NB4 (cell line): ENCODE results near the gene ABCC3.

ENCODE experiments used
- MYC ChIP-seq: IDR thresholded peaks from 2 replicates; pipeline ENCODE4 v1.6.1; 2011; ENCODE audit warnings: low read depth, low read length
- POLR2A ChIP-seq: IDR thresholded peaks from 2 replicates; pipeline ENCODE4 v1.6.1; 2011; ENCODE audit warnings: mild to moderate bottlenecking; ENCODE audit not compliant: insufficient read length; ENCODE audit errors: extremely low read depth
- TF ChIP-seq, protein P1 (sequence below): IDR thresholded peaks from one replicate; pipeline ENCODE4 v1.5.1; 2012; ENCODE audit warnings: low read depth, low read length

GRCh38 chr17:50649042-50649908 lies 14.6 kb downstream of the ABCC3 start:
- TF ChIP-seq, protein P1, sequence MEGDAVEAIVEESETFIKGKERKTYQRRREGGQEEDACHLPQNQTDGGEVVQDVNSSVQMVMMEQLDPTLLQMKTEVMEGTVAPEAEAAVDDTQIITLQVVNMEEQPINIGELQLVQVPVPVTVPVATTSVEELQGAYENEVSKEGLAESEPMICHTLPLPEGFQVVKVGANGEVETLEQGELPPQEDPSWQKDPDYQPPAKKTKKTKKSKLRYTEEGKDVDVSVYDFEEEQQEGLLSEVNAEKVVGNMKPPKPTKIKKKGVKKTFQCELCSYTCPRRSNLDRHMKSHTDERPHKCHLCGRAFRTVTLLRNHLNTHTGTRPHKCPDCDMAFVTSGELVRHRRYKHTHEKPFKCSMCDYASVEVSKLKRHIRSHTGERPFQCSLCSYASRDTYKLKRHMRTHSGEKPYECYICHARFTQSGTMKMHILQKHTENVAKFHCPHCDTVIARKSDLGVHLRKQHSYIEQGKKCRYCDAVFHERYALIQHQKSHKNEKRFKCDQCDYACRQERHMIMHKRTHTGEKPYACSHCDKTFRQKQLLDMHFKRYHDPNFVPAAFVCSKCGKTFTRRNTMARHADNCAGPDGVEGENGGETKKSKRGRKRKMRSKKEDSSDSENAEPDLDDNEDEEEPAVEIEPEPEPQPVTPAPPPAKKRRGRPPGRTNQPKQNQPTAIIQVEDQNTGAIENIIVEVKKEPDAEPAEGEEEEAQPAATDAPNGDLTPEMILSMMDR, result no peak
- TF ChIP-seq POLR2A (no peak), MYC (no peak)
